SU-DHL-6 (cell line): ENCODE measurements around the gene CCNT2.

Experiments used
- EZH2phosphoT487 ChIP-seq: fragments of 200-600 bp; sonication (generic), shearing (Covaris generic); conservative IDR thresholded peaks from 2 replicates; pipeline ENCODE4 v1.6.1; 2018; ENCODE audit warnings: mild to moderate bottlenecking, antibody characterized with exemption, low read length, moderate library complexity, mixed read lengths
- TF ChIP-seq, protein P1 (sequence below): fragments of 200-600 bp; sonication (generic); IDR thresholded peaks from one replicate; pipeline ENCODE4 v1.5.1; 2017; ENCODE audit warnings: antibody characterized with exemption, mild to moderate bottlenecking, low read length, moderate library complexity; ENCODE audit not compliant: insufficient read depth, poor library complexity, severe bottlenecking

DNA sequence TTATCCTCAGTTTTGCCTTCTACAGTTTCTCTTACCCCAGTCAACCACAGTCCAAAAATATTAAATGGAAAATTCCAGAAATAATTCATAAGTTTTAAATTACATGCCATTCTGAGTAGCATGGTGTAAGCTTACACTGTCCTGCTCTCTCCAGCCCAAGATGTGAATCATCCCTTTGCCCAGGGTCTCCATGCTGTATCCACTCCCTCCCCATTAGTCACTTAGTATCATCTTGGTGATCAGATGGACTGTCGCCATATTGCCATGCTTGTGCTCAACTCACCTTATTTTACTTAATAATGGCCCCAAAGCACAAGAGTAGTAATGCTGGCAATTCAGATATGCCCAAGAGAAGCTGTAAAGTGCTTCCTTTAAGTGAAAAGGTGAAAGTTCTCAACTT, 18.5 kb upstream of the CCNT2 start:
- TF ChIP-seq, protein P1, sequence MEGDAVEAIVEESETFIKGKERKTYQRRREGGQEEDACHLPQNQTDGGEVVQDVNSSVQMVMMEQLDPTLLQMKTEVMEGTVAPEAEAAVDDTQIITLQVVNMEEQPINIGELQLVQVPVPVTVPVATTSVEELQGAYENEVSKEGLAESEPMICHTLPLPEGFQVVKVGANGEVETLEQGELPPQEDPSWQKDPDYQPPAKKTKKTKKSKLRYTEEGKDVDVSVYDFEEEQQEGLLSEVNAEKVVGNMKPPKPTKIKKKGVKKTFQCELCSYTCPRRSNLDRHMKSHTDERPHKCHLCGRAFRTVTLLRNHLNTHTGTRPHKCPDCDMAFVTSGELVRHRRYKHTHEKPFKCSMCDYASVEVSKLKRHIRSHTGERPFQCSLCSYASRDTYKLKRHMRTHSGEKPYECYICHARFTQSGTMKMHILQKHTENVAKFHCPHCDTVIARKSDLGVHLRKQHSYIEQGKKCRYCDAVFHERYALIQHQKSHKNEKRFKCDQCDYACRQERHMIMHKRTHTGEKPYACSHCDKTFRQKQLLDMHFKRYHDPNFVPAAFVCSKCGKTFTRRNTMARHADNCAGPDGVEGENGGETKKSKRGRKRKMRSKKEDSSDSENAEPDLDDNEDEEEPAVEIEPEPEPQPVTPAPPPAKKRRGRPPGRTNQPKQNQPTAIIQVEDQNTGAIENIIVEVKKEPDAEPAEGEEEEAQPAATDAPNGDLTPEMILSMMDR, result no peak
- no peak for TF ChIP-seq EZH2phosphoT487
